GM19193 (cell line): Measurements from ENCODE around the gene CLEC12A.

Experiments
- POLR2A ChIP-seq: IDR thresholded peaks from 4 replicates; pipeline ENCODE4 v1.6.1; 2011; ENCODE audit not compliant: insufficient read depth, insufficient read length; ENCODE audit errors: extremely low read depth

CLEC12A gene

GRCh38 chr12:10021342-10021741, 50.1 kb downstream of the CLEC12A start:
- no peak for TF ChIP-seq POLR2A

- no peak for TF ChIP-seq POLR2A
Observed at GRCh38 chr12:10025236-10025635, 54.0 kb downstream of the CLEC12A start.

GRCh38 chr12:10027311-10027710, 56.1 kb downstream of the CLEC12A start:
- no peak for TF ChIP-seq POLR2A

- no peak for TF ChIP-seq POLR2A
Observed at GRCh38 chr12:10027721-10028120, 56.5 kb downstream of the CLEC12A start.

- TF ChIP-seq POLR2A, result no peak
Observed at GRCh38 chr12:10030446-10030845, 59.2 kb downstream of the CLEC12A start, which contains the start of gene CLEC9A. TSS of gene CLEC9A (plus strand) at chr12:10030682. CDS start at chr12:10052688, 22,006 bp downstream.

- TF ChIP-seq POLR2A, result no peak
Observed at GRCh38 chr12:10031321-10031720, 60.1 kb downstream of the CLEC12A start.

GRCh38 chr12:10031771-10032175, 60.6 kb downstream of the CLEC12A start:
- TF ChIP-seq POLR2A, result no peak

GRCh38 chr12:10033783-10034545, 62.8 kb downstream of the CLEC12A start:
- no peak for TF ChIP-seq POLR2A
